DND-41 (cell line): ENCODE data around the gene PCDHB7.
"Not testable (repeated sequence)": the region's sequence is repeated elsewhere in the genome, so short reads cannot be mapped to it uniquely, and the experiment has no call there.

Experiments used
- ATAC-seq: fragments of 200-7000 bp; cut with Tn5 transposase; 3 replicates; pipeline ENCODE4 v1.9.1; 2021; ENCODE audit warnings: low read depth; ENCODE audit not compliant: insufficient read depth
- DNase-seq: peaks from one replicate; pipeline ENCODE4 v3.0.0-alpha.2; 2020
- H2AFZ ChIP-seq: 2 replicates; pipeline ENCODE4 v1.6.0; 2012; ENCODE audit warnings: low read depth, low read length
- H3K27ac ChIP-seq: 2 replicates; pipeline ENCODE4 v1.5.1; 2012; ENCODE audit warnings: low read length, inconsistent platforms
- H3K27me3 ChIP-seq: fragments of 200-600 bp; sonication (generic); 2 replicates; pipeline ENCODE4 v1.6.0; 2012; ENCODE audit warnings: low read length, mild to moderate bottlenecking, inconsistent platforms; ENCODE audit not compliant: insufficient read depth, poor library complexity
- H3K36me3 ChIP-seq: 2 replicates; pipeline ENCODE4 v1.5.1; 2012; ENCODE audit warnings: low read length, inconsistent platforms; ENCODE audit not compliant: insufficient read depth
- H3K4me1 ChIP-seq: 2 replicates; pipeline ENCODE4 v1.5.1; 2012; ENCODE audit warnings: mild to moderate bottlenecking, low read length; ENCODE audit not compliant: insufficient read depth
- H3K4me2 ChIP-seq: 2 replicates; pipeline ENCODE4 v1.6.0; 2012; ENCODE audit warnings: mild to moderate bottlenecking, moderate library complexity, low read length, inconsistent platforms; ENCODE audit not compliant: insufficient read depth
- H3K4me3 ChIP-seq, 2 experiments: fragments of 200-600 bp in 1 of 2; shearing (Covaris generic) in 1 of 2; 2 replicates each; pipeline ENCODE4 v1.5.1; 2012 to 2016; ENCODE audit warnings: inconsistent platforms in 2 of 2, low read length in 2 of 2, mild to moderate bottlenecking in 2 of 2, low read depth in 1 of 2, moderate library complexity in 1 of 2
- H3K79me2 ChIP-seq: 2 replicates; pipeline ENCODE4 v1.6.0; 2012; ENCODE audit warnings: low read length, inconsistent platforms; ENCODE audit not compliant: insufficient read depth
- H3K9ac ChIP-seq: 2 replicates; pipeline ENCODE4 v1.6.0; 2012; ENCODE audit warnings: low read depth, mild to moderate bottlenecking, inconsistent platforms, low read length, moderate library complexity
- H3K9me3 ChIP-seq: 2 replicates; pipeline ENCODE4 v1.5.1; 2012; ENCODE audit warnings: low read length, moderate library complexity, mild to moderate bottlenecking, inconsistent platforms; ENCODE audit not compliant: insufficient read depth, severe bottlenecking
- H4K20me1 ChIP-seq: 2 replicates; pipeline ENCODE4 v1.6.0; 2012; ENCODE audit warnings: low read length; ENCODE audit not compliant: insufficient read depth
- EZH2 ChIP-seq: IDR thresholded peaks from 3 replicates; pipeline ENCODE4 v1.6.1; 2012; ENCODE audit warnings: borderline replicate concordance, low read depth, mild to moderate bottlenecking, moderate library complexity, low read length, inconsistent platforms; ENCODE audit not compliant: severe bottlenecking
- TF ChIP-seq, protein P1 (sequence below): IDR thresholded peaks from 2 replicates; pipeline ENCODE4 v1.5.1; 2012; ENCODE audit warnings: borderline replicate concordance, low read length, moderate library complexity, mild to moderate bottlenecking; ENCODE audit not compliant: poor library complexity, severe bottlenecking; ENCODE audit errors: extremely low read depth

Gene PCDHB7

DNA sequence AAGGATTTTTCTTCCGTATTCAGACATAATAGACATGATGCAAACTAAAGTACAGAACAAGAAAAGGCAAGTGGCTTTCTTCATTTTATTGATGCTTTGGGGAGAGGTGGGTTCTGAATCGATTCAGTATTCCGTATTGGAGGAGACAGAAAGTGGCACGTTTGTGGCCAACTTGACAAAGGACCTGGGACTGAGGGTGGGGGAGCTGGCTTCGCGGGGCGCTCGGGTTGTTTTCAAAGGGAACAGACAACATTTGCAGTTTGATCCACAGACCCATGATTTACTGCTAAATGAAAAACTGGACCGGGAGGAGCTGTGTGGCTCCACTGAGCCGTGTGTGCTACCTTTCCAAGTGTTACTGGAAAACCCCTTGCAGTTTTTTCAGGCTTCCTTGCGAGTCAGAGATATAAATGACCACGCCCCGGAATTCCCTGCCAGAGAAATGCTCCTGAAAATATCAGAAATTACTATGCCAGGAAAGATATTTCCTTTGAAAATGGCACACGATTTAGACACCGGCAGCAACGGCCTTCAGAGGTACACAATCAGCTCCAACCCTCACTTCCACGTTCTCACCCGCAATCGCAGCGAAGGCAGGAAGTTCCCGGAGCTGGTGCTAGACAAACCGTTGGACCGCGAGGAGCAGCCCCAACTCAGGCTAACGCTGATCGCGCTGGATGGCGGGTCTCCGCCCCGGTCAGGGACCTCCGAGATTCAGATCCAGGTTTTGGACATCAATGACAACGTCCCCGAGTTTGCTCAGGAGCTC lies 22.0 kb upstream of the PCDHB7 start:
- no peaks in the 10 kb centered on the region for H3K27me3 ChIP-seq
- ATAC-seq (no peak), DNase-seq (no peak)
- no peaks in the 10 kb centered on the region for H3K79me2 ChIP-seq
- H3K36me3 ChIP-seq: no peaks in the 10 kb centered on the region
- no peak overlapping the region for H3K4me2 ChIP-seq
- H3K4me1 ChIP-seq: no peaks in the 10 kb centered on the region
- no peak overlapping the region for H3K9ac ChIP-seq
- no peak overlapping the region for H3K27ac ChIP-seq
- TF ChIP-seq EZH2: no peak
- TF ChIP-seq, protein P1, sequence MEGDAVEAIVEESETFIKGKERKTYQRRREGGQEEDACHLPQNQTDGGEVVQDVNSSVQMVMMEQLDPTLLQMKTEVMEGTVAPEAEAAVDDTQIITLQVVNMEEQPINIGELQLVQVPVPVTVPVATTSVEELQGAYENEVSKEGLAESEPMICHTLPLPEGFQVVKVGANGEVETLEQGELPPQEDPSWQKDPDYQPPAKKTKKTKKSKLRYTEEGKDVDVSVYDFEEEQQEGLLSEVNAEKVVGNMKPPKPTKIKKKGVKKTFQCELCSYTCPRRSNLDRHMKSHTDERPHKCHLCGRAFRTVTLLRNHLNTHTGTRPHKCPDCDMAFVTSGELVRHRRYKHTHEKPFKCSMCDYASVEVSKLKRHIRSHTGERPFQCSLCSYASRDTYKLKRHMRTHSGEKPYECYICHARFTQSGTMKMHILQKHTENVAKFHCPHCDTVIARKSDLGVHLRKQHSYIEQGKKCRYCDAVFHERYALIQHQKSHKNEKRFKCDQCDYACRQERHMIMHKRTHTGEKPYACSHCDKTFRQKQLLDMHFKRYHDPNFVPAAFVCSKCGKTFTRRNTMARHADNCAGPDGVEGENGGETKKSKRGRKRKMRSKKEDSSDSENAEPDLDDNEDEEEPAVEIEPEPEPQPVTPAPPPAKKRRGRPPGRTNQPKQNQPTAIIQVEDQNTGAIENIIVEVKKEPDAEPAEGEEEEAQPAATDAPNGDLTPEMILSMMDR: no peak
- H4K20me1 ChIP-seq: no peaks in the 10 kb centered on the region
- no peak overlapping the region for H3K4me3 ChIP-seq
- no peaks in the 10 kb centered on the region for H3K9me3 ChIP-seq
- H2AFZ ChIP-seq: no peak overlapping the region

DNA sequence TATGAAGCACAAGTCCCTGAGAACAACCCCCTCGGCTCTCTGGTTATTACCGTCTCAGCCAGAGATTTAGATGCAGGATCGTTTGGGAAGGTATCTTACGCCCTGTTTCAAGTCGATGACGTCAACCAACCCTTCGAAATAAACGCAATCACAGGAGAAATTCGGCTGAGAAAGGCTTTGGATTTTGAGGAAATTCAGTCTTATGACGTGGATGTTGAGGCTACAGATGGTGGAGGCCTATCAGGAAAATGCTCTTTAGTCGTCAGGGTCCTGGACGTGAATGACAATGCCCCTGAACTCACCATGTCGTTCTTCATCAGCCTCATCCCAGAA lies 21.5 kb upstream of the PCDHB7 start:
- no peak for DNase-seq
- Histone ChIP-seq H3K36me3 (no peaks in the 10 kb centered on the region), H2AFZ (no peak overlapping the region), H3K4me1 (no peaks in the 10 kb centered on the region), H3K4me3 (no peak overlapping the region), H4K20me1 (no peaks in the 10 kb centered on the region), H3K4me2 (no peak overlapping the region), H3K79me2 (no peaks in the 10 kb centered on the region), H3K27me3 (no peaks in the 10 kb centered on the region), H3K27ac (no peak overlapping the region), H3K9me3 (no peaks in the 10 kb centered on the region), H3K9ac (no peak overlapping the region)
- TF ChIP-seq, protein P1: no peak
- no peak for TF ChIP-seq EZH2
- ATAC-seq: no peak

DNA sequence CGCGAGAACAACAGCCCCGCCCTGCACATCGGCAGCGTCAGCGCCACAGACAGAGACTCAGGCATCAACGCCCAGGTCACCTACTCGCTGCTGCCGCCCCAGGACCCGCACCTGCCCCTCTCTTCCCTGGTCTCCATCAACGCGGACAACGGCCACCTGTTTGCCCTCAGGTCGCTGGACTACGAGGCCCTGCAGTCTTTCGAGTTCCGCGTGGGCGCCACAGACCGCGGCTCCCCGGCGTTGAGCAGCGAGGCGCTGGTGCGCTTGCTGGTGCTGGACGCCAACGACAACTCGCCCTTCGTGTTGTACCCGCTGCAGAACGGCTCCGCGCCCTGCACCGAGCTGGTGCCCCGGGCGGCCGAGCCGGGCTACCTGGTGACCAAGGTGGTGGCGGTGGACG lies 20.8 kb upstream of the PCDHB7 start:
- H3K27ac ChIP-seq, H3K4me3 ChIP-seq, ATAC-seq, H3K4me2 ChIP-seq, H2AFZ ChIP-seq, H3K36me3 ChIP-seq, H3K4me1 ChIP-seq, H3K27me3 ChIP-seq, DNase-seq, H3K79me2 ChIP-seq, H3K9me3 ChIP-seq, H3K9ac ChIP-seq, H4K20me1 ChIP-seq: not testable (repeated sequence)

DNA sequence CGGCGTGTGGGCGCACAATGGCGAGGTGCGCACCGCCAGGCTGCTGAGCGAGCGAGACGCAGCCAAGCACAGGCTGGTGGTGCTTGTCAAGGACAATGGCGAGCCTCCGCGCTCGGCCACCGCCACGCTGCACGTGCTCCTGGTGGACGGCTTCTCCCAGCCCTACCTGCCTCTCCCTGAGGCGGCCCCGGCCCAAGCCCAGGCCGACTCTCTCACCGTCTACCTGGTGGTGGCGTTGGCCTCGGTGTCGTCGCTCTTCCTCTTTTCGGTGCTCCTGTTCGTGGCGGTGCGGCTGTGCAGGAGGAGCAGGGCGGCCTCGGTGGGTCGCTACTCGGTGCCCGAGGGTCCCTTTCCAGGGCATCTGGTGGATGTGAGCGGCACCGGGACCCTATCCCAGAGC lies 20.3 kb upstream of the PCDHB7 start:
- not testable (repeated sequence) for H3K4me2 ChIP-seq, H3K4me3 ChIP-seq, H3K27ac ChIP-seq, H3K27me3 ChIP-seq, H2AFZ ChIP-seq, H3K9ac ChIP-seq, H3K4me1 ChIP-seq, H3K79me2 ChIP-seq, H3K9me3 ChIP-seq, H4K20me1 ChIP-seq, DNase-seq, ATAC-seq, H3K36me3 ChIP-seq
